A673 (cell line): ENCODE results near the gene ASB13.

Source experiments
- EZH2 ChIP-seq: fragments of 200-600 bp; sonication (generic); IDR thresholded peaks from 2 replicates; pipeline ENCODE4 v1.6.1; 2017; ENCODE audit warnings: borderline replicate concordance, low read depth, mild to moderate bottlenecking, mixed read lengths, antibody characterized with exemption, low read length; ENCODE audit not compliant: poor library complexity, severe bottlenecking
- TF ChIP-seq, protein P1 (sequence below): fragments of 300-800, 200-600 bp; sonication (generic); conservative IDR thresholded peaks from 2 replicates; pipeline ENCODE4 v1.5.1; 2017; ENCODE audit warnings: low read depth, mild to moderate bottlenecking, antibody characterized with exemption, low read length, moderate library complexity, mixed read lengths

GRCh38 chr10:5685764-5686240 lies 19.4 kb upstream of the ASB13 start:
- TF ChIP-seq, protein P1, sequence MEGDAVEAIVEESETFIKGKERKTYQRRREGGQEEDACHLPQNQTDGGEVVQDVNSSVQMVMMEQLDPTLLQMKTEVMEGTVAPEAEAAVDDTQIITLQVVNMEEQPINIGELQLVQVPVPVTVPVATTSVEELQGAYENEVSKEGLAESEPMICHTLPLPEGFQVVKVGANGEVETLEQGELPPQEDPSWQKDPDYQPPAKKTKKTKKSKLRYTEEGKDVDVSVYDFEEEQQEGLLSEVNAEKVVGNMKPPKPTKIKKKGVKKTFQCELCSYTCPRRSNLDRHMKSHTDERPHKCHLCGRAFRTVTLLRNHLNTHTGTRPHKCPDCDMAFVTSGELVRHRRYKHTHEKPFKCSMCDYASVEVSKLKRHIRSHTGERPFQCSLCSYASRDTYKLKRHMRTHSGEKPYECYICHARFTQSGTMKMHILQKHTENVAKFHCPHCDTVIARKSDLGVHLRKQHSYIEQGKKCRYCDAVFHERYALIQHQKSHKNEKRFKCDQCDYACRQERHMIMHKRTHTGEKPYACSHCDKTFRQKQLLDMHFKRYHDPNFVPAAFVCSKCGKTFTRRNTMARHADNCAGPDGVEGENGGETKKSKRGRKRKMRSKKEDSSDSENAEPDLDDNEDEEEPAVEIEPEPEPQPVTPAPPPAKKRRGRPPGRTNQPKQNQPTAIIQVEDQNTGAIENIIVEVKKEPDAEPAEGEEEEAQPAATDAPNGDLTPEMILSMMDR, result peak; percentile 6; the same call in 1 of the 2 replicates
- TF ChIP-seq EZH2, result no peak
